Central memory CD4-positive, alpha-beta T cell (primary cell): ENCODE measurements around the gene SFMBT1.

ENCODE experiments used
- DNase-seq: peaks from one replicate; pipeline ENCODE4 v3.0.0; 2022

SFMBT1 gene

GRCh38 chr3:52879581-52879980, 166.3 kb downstream of the SFMBT1 start:
- DNase-seq = no peak

GRCh38 chr3:52879090-52879489, 166.8 kb downstream of the SFMBT1 start:
- DNase-seq = no peak

- DNase-seq = no peak
Observed at GRCh38 chr3:52877085-52877484, 168.8 kb downstream of the SFMBT1 start.

- DNase-seq = no peak
Observed at GRCh38 chr3:52874864-52875587, 170.8 kb downstream of the SFMBT1 start.

- DNase-seq = no peak
Observed at GRCh38 chr3:52874160-52874701, 171.6 kb downstream of the SFMBT1 start.

- DNase-seq = no peak
Observed at GRCh38 chr3:52873433-52874159, 172.3 kb downstream of the SFMBT1 start.

- no peak for DNase-seq
Observed at GRCh38 chr3:52872245-52872644, 173.6 kb downstream of the SFMBT1 start.

GRCh38 chr3:52871761-52872160, 174.1 kb downstream of the SFMBT1 start:
- no peak for DNase-seq

GRCh38 chr3:52870471-52870870, 175.4 kb downstream of the SFMBT1 start:
- DNase-seq = no peak

GRCh38 chr3:52866427-52866826, 179.4 kb downstream of the SFMBT1 start:
- DNase-seq = no peak

- DNase-seq = no peak
Observed at GRCh38 chr3:52865994-52866393, 179.9 kb downstream of the SFMBT1 start.

GRCh38 chr3:52860424-52860768, 185.5 kb downstream of the SFMBT1 start:
- no peak for DNase-seq

- DNase-seq = no peak
Observed at GRCh38 chr3:52859686-52860423, 186.0 kb downstream of the SFMBT1 start.

GRCh38 chr3:52857864-52858263, 188.0 kb downstream of the SFMBT1 start:
- no peak for DNase-seq

- no peak for DNase-seq
Observed at GRCh38 chr3:52857133-52857532, 188.7 kb downstream of the SFMBT1 start.

GRCh38 chr3:52856666-52857065, 189.2 kb downstream of the SFMBT1 start:
- DNase-seq = no peak

- DNase-seq = no peak
Observed at GRCh38 chr3:52854013-52854412, 191.9 kb downstream of the SFMBT1 start.
